HEK293 (cell line): ENCODE results near the gene LIN7A.

Source experiments
- CTCF ChIA-PET: fragments of 350-600 bp; formaldehyde crosslinking; extraction: SDS; loops from one replicate; lab custom pipeline; 2021; ENCODE audit warnings: antibody characterized with exemption; lab: Yijun Ruan, JAX
- POLR2A ChIA-PET: fragments of 300-600 bp; formaldehyde crosslinking; extraction: SDS; loops from one replicate; lab custom pipeline; 2020; ENCODE audit warnings: antibody characterized with exemption, inconsistent platforms; lab: Yijun Ruan, JAX
- H3K27ac ChIP-seq: fragments of 200-500 bp; sonication (Bioruptor generic); 2 replicates; pipeline ENCODE4 v1.5.1; 2014; ENCODE audit warnings: low read depth, low read length, control low read depth, inconsistent platforms; ENCODE audit errors: extremely low read depth
- H3K36me3 ChIP-seq, 2 experiments: fragments of 200-500 bp in 1 of 2; sonication (Bioruptor generic) in 1 of 2; 1 replicate in 1 of 2; 2 replicates in 1 of 2; pipeline ENCODE4 v1.5.1; 2014 to 2017; ENCODE audit warnings: inconsistent platforms in 2 of 2, low read length in 2 of 2; ENCODE audit not compliant: control insufficient read depth in 2 of 2, insufficient read depth in 1 of 2
- H3K4me1 ChIP-seq: fragments of 200-500 bp; sonication (Bioruptor generic); 2 replicates; pipeline ENCODE4 v1.5.1; 2014; ENCODE audit warnings: mild to moderate bottlenecking, low read length, inconsistent platforms; ENCODE audit not compliant: control insufficient read depth, insufficient read depth
- H3K4me3 ChIP-seq: 2 replicates; pipeline ENCODE4 v1.5.1; 2011; ENCODE audit warnings: low read depth, mild to moderate bottlenecking, control low read depth, low read length, moderate library complexity
- H3K9me3 ChIP-seq: fragments of 200-500 bp; sonication (Bioruptor generic); 2 replicates; pipeline ENCODE4 v1.5.1; 2014; ENCODE audit warnings: low read depth, low read length, inconsistent platforms; ENCODE audit not compliant: control insufficient read depth, insufficient read depth
- BCL6B ChIP-seq: fragments of 450-650 bp; formaldehyde crosslinking; IDR thresholded peaks from 2 replicates; pipeline ENCODE4 v1.5.1; 2017; ENCODE audit warnings: missing biosample characterization, missing genetic modification characterization
- CTCF ChIP-seq: fragments of 450-650 bp; formaldehyde crosslinking; IDR thresholded peaks from 2 replicates; pipeline ENCODE4 v1.5.1; 2016; ENCODE audit warnings: missing biosample characterization, missing genetic modification characterization
- ELK4 ChIP-seq: IDR thresholded peaks from 2 replicates; pipeline ENCODE4 v1.6.1; 2011; ENCODE audit warnings: mild to moderate bottlenecking, low read depth, low read length, borderline replicate concordance
- OVOL3 ChIP-seq: fragments of 450-650 bp; formaldehyde crosslinking; IDR thresholded peaks from 2 replicates; pipeline ENCODE4 v1.5.1; 2016; ENCODE audit warnings: missing biosample characterization, missing genetic modification characterization
- PRDM1 ChIP-seq: fragments of 450-650 bp; formaldehyde crosslinking; IDR thresholded peaks from 2 replicates; pipeline ENCODE4; 2016; ENCODE audit warnings: missing biosample characterization, missing genetic modification characterization
- REST ChIP-seq: fragments of 450-650 bp; formaldehyde crosslinking; IDR thresholded peaks from 2 replicates; pipeline ENCODE4 v1.5.1; 2016; ENCODE audit warnings: missing biosample characterization, missing genetic modification characterization
- WT1 ChIP-seq: fragments of 450-650 bp; formaldehyde crosslinking; IDR thresholded peaks from 2 replicates; pipeline ENCODE4 v1.5.1; 2016; ENCODE audit warnings: missing biosample characterization, missing genetic modification characterization
- ZBTB1 ChIP-seq: fragments of 450-650 bp; formaldehyde crosslinking; IDR thresholded peaks from 2 replicates; pipeline ENCODE4 v1.5.1; 2016; ENCODE audit warnings: missing biosample characterization, missing genetic modification characterization
- ZBTB21 ChIP-seq: fragments of 450-650 bp; formaldehyde crosslinking; IDR thresholded peaks from 2 replicates; pipeline ENCODE4 v1.5.1; 2017; ENCODE audit warnings: missing biosample characterization, missing genetic modification characterization
- ZEB2 ChIP-seq: fragments of 450-650 bp; formaldehyde crosslinking; IDR thresholded peaks from 2 replicates; pipeline ENCODE4 v1.5.1; 2016; ENCODE audit warnings: missing biosample characterization, missing genetic modification characterization
- ZNF335 ChIP-seq: fragments of 450-650 bp; formaldehyde crosslinking; conservative IDR thresholded peaks from 2 replicates; pipeline ENCODE4 v1.5.1; 2016; ENCODE audit warnings: missing biosample characterization, missing genetic modification characterization
- ZNF37A ChIP-seq: fragments of 450-650 bp; IDR thresholded peaks from 2 replicates; pipeline ENCODE4 v1.5.1; 2018; ENCODE audit warnings: missing biosample characterization, missing genetic modification characterization
- ZNF518A ChIP-seq: fragments of 450-650 bp; formaldehyde crosslinking; conservative IDR thresholded peaks from 2 replicates; pipeline ENCODE4 v1.5.1; 2016; ENCODE audit warnings: low read depth, missing biosample characterization, missing genetic modification characterization
- ZNF585B ChIP-seq: fragments of 450-650 bp; formaldehyde crosslinking; IDR thresholded peaks from 2 replicates; pipeline ENCODE4 v1.5.1; 2016; ENCODE audit warnings: missing biosample characterization, missing genetic modification characterization
- ZNF600 ChIP-seq: fragments of 450-650 bp; formaldehyde crosslinking; IDR thresholded peaks from 2 replicates; pipeline ENCODE4 v1.5.1; 2016; ENCODE audit warnings: missing biosample characterization, missing genetic modification characterization
- ZNF639 ChIP-seq: fragments of 450-650 bp; formaldehyde crosslinking; IDR thresholded peaks from 2 replicates; pipeline ENCODE4 v1.5.1; 2016; ENCODE audit warnings: missing biosample characterization, missing genetic modification characterization
- ZNF707 ChIP-seq: fragments of 450-650 bp; formaldehyde crosslinking; IDR thresholded peaks from 2 replicates; pipeline ENCODE4 v1.5.1; 2016; ENCODE audit warnings: missing biosample characterization, missing genetic modification characterization
- ZNF791 ChIP-seq: fragments of 450-650 bp; formaldehyde crosslinking; IDR thresholded peaks from 2 replicates; pipeline ENCODE4 v1.5.1; 2016; ENCODE audit warnings: missing biosample characterization, missing genetic modification characterization

Gene LIN7A

GRCh38 chr12:80846952-80847351 is 90.8 kb downstream of the LIN7A start (continued):
- no peak for TF ChIP-seq ELK4
- TF ChIP-seq, all 188 proteins: peak for 0

- CTCF ChIA-PET, result interaction anchor here (1.1 to 1.5 kb wide), 2 partner anchors 8 to 411 kb away, joined by 3 to 9 read pairs; no protein-coding TSS in a partner anchor
- TF ChIP-seq ZBTB1 (tag by site-specific recombination) (no peak), BCL6B (no peak), ZNF639 (tag by site-specific recombination) (no peak), WT1 (tag by site-specific recombination) (no peak), ZNF707 (tag by site-specific recombination) (no peak), ZBTB21 (tag by site-specific recombination) (no peak), OVOL3 (no peak), ZNF791 (tag by site-specific recombination) (no peak), ZNF585B (tag by site-specific recombination) (no peak), ZNF600 (tag by site-specific recombination) (no peak), REST (tag by site-specific recombination) (no peak), ZNF37A (tag by site-specific recombination) (no peak), ZNF518A (tag by site-specific recombination) (no peak), CTCF (tag by site-specific recombination) (no peak), PRDM1 (tag by site-specific recombination) (no peak), ZEB2 (tag by site-specific recombination) (no peak), ZNF335 (tag by site-specific recombination) (no peak)
Measured at GRCh38 chr12:80845639-80846038, 92.1 kb downstream of the LIN7A start.

More at GRCh38 chr12:80845639-80846038, 92.1 kb downstream of the LIN7A start:
- H3K9me3 ChIP-seq, result no peaks in the 10 kb centered on the region
- no peaks in the 10 kb centered on the region for H3K36me3 ChIP-seq
- no peak overlapping the region for H3K27ac ChIP-seq
- no peaks in the 10 kb centered on the region for H3K4me1 ChIP-seq
- POLR2A ChIA-PET, result no interaction called here
- H3K4me3 ChIP-seq, result no peak overlapping the region
